Middle frontal gyrus (tissue), 1 donor: ENCODE results near the gene MRPS31.
"Not testable (repeated sequence)": the region's sequence is repeated elsewhere in the genome, so short reads cannot be mapped to it uniquely, and the experiment has no call there.

ENCODE experiments used
- DNase-seq: peaks from one replicate; pipeline ENCODE4 v3.0.0-alpha.2; 2015; ENCODE audit warnings: low spot score; ENCODE audit errors: extremely low spot score

Gene MRPS31

DNA sequence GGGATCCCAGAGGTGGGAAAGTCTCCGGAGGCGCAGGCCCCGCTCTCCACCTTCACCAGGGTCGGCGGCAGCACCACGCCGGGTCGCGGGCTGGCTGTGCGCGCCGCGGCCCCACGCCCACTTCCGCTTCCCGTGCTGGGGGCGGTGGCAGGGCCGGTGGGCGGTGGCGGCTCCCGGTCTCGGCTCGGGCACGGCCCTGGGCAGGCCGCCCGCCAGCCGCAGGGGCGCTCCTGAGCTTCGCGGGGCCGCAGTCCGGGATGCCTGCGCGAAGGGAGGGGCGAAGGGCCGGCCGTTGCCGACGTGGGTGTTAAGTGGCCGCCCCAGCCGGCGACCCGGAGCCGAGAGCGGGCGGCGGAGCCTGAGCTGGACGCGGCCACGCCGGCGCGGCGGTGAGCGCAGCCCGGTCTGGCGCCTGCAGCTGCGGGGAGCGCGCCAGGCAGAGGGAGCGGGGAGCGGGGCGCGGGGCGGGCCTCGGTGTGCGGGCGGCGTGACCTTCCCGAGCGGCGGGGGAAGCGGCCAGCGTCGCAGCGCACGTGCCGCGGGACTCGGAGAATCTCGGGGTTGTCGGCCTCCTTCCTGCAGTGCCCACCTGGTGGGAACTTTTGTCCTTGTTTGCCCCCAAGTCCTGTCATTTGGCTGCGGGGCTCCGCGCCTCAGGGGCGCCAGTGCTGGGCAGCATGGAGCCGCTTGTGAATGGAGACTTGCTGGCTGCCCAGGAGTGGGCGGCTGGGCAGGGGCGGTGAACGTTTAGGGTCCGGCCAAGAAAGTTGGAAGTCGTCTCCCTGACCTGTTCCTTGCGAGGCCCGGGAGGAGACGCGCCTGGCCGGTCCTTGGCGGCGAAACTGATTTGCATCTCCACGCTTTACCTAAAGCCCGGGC is 18.5 kb upstream of the MRPS31 start, which contains the start of gene SLC25A15:
TSS of gene SLC25A15 (plus strand) at position 337 of the 879 bp plus-strand sequence. CDS start 3,616 bp downstream, outside the sequence.
- DNase-seq: peak; percentile 3

DNA sequence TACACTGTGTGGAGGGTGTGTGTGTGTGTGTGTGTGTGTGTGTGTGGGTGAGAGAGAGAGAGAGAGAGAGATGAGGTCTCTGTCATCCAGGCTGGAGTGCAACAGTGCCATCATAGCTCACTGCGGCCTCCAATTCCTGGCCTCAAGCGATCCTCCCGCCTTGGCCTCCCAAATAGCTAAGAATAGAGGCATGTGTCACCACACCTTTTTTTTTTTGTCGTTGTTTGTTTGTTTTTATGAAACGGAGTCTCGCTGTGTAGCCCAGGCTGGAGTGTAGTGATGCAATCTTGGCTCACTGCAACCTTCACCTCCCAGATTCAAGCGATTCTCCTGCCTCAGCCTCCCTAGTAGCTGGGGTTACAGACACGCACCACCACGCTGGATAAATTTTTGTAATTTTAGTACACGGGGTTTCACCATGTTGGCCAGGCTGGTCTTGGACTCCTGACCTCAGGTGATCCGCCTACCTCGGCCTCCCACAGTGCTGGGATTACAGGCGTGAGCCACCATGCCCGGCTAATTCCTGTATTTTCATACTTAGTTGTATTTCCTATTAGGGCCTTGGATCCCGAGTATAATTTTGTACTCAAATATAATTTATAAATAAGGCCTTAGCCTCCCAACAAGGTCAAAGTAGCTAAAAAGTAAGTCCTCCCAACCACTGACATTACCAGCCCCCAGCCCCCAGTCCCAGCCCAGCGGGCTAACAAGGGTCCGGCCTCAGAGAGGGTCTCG is 17.7 kb upstream of the MRPS31 start:
- DNase-seq: not testable (repeated sequence)

DNA sequence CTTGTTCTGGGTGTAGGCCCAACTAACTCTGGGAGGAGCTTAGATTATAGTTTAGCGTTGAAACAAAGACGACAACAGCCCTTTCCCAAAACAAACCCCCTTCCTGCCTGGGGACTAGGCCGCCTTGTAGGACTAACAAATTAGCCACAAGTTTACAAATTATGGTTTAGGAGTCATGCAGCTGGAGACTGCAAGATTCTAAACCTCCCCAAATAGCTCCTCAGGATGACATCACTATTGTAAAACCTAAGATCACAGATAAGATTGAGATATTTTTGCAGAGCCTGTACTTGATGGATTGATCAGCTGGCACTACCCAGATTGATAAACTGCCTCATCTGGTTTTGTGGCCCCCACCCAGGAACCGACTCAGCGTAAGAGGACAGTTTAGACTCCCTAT is 16.1 kb upstream of the MRPS31 start:
- no peak for DNase-seq

DNA sequence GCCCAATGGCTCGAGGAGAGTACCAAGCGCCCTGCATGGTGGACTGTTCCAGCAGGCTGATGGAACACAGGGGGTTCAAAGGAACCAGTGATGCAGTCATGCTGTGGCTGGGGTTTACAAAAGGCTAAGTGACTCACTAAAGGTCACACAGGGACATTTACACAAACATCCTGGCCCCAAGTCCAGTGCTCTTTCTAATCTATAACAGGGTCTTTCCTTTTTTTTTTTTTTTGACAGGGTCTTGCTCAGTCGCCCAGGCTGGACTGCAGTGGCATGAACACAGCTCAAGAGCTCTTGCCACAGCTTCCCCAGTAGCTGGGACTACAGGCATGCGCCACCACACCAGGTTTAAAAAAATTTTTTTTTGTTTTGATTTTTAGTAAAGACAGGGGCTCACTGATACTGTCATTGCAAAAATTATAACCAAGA is 15.6 kb upstream of the MRPS31 start:
- DNase-seq: no peak

DNA sequence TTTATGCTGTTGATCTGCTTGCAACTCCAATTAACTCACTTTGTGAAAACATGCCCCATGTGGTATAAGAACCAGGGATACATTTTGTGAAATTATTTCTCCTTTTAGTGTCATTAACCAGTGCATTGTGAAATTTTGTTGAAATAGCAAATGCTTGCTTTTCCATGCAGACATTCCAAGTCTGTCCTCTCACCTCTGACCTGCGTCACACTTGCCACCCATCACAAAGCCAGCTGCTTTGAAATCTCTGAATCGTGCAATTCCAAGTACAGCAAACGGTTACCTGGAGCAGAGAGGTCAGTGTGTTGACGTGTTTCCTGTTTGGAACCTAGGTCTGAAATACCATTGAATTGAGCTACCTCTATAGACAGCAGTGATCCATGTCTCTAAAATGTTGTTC is 13.6 kb upstream of the MRPS31 start:
- no peak for DNase-seq

DNA sequence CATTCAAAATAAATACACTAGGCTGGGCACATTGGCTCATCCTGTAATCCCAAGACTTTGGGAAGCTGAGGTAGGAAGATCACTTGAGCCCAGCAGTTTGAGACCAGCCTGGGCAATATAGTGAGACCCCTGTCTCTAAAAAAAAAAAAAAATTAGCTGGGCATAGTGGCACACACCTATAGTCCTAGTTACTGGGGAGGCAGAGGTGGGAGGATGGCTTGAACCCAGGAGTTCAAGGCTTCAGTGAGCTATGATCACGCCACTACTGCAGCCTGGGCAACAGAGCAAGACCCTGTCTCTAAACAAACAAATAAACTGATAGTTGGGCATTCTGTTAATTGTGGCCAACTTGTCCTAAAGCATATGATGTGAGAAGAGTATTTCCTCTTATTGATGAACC is 12.0 kb upstream of the MRPS31 start:
- DNase-seq: not testable (repeated sequence)

DNA sequence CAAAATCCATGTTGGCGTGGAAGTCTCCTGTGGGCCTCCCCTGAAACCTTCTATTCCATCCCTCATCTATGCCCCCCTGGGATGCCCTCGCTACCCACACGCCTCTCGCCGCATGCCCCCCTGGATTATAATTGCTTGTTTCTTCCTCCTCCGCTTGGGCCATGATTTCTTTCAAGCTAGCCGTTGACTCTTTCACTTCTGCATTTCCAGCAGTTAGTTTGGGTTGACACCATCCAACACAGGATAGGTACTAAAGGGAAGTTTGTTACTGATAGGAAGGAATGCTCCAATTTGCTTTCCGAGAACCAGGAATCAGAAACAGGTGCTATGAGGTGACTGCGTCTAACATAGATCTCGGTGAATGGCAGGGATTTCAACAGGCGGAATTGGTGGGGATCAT is 10.7 kb upstream of the MRPS31 start:
- DNase-seq: no peak

DNA sequence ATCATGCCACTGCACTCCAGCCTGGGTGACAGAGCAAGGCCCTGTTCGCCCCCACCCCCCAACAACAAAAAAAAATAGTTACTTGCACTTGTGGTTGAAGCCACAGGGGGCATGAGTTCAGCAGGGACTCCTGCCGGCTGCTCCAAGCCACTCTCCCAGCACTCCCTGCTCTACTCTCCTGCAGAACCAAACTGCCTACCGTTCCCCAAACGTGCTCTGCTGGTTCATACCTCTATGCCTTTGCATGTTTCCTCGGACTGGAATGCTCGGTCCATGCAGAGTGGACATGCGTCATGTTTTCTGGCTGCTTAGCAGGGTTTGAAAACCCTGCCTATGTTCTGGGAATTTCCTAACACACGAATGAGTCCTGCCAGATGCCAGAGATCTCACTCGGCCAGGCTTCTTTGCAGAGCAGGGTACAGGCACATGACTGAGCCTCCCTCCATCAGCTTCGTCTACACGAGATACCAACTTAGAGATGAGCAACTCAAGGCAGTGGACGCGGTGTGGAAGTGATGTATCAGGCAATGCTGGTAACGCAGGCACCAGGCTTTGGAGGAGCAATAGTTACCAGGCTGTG is 9.9 kb upstream of the MRPS31 start:
- no peak for DNase-seq

DNA sequence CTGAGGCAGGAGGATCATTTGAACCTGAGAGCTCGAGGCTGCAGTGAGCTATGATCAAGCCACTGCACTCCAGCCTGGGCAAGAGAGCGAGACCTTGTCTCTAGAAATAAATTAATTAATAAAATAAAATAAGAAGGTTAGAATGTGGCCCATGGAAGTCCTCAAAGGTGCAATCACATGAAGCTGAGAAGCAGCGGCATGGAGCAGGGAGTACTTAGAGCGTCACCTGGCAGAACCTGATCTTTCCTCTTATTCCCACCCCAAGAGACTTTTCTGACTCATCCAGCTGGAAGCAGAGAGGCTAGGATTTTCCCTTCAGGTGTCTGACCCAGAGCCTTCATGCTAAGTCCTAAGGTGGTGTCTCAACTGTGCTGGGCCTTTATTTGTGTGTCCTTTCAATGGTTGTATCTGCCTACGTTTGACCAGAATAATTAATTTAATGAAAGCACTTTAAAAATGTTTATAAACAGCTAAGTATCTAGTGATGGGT is 8.9 kb upstream of the MRPS31 start:
- DNase-seq: no peak

DNA sequence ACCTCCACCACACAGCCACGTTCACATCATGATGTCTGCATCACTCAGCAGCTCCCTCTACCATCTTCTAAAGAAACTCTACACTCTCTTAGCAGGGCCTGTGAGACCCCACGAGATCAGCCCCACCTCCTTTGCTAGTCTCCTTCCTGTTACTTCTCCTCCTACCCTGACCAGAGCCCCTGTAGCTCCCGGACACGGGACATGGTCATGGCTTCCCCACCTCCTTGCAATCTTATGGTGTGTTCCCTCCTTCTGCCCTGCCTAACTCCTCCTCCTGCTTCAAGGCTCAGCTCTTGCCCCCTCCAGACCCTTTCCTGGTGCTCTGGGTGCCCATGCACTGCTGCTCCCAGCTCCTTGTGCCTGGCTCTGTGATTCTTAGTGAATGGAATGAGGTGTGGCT is 8.1 kb upstream of the MRPS31 start:
- no peak for DNase-seq

DNA sequence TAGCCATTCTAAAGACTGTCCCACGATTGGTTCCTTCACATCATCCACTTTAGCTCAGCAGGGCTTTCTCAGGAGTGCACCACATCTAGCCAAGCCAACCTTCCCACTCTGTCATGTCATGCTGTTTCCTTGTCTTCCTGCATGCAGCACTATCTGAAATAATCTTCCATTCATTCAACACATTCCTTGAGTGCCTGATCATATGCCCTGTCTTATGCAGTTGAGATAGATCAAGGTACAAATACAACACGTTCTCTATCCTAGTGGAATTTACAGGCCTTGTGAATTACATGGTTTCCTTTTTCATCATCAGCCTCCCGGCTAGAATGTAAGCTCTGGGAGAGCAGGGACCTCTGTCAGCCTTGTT is 6.8 kb upstream of the MRPS31 start:
- DNase-seq: no peak

DNA sequence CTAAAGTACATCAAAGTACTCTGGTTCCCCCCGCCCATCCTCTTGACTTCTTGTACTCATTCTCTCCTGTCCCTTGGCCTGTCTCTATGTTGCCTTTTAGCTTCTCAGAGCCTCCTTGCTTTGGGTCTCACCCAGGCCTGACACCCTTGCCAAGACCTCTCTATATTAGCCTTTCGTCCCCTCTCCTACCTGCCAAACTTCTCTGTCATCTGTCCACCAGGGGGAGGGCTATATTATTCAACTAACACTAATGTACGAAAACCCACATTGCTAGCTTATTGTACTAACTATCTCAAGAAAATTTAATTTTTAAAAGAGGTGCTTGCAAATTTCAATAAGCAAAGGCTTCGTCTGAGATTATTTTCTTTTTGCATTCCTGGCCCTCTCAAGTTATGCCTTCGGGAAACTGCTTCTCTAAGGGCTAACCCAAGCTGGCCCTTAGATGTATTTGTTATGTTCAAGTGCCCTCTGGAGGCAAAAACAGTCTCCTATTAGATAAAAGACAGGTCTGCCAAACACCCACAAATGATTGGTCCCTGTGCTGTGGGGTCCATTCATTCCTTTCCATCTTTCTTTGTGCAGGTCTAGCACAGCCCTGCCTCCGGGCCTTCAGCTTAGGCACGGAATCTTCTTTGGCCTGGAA is 6.3 kb upstream of the MRPS31 start:
- DNase-seq: no peak

DNA sequence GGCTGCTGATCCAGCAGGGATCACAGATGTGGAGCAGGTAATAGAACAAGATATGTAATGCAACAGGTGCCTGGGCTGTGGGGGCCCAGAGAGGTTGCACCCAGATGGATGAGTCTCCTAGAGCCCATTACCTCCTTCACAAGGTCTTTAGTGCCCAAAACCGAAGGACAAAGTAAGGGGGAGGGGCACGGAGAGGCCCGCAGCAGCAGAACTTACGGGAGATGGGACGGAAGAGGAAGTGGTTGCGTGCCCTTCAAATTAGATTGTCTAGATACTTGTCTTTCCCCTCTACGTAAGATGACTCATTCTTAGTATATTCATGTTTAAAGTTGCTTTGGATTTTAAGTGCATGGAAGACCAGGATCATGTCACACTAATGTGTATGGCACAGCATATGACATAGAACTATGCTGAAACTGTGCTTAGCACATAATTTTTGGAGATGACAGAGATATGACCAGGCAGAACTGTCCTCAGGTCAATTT is 5.7 kb upstream of the MRPS31 start:
- DNase-seq: no peak

DNA sequence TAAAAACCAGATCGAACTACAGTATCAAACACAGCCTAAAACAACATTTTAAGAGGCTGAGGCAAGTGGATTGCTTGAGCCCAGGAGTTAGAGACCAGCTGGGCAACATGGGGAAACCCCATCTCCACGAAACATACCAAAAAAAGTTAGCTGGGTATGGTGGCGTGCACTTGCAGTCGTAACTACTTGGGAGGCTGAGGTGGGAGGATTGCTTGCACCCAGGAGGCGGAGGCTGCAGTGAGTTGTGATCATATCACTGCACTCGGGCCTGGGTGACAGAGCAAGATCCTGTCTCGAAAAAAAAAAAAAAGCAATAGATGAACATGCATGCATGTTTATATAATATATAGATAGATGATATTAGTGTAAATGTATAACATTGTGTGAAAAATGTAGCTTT is 5.2 kb upstream of the MRPS31 start:
- DNase-seq: no peak

DNA sequence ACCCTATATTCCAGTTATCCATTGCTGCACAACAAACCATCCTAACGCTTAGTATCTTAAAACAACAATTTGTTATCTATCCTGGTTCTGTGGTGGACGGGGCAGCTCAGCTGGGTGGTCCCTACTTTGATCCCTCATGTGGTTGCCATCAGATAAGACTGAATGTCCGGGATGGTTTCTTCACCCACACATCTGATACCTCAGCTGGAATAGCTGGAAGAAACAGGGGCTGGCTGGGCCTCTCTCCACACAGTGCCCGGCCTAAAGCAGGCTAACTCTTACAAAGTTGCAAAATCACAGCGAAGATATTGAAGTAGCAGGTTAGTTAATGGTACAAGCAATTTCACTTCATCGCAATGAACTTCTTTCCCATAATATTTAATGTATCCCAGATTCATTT is 3.7 kb upstream of the MRPS31 start:
- DNase-seq: no peak

DNA sequence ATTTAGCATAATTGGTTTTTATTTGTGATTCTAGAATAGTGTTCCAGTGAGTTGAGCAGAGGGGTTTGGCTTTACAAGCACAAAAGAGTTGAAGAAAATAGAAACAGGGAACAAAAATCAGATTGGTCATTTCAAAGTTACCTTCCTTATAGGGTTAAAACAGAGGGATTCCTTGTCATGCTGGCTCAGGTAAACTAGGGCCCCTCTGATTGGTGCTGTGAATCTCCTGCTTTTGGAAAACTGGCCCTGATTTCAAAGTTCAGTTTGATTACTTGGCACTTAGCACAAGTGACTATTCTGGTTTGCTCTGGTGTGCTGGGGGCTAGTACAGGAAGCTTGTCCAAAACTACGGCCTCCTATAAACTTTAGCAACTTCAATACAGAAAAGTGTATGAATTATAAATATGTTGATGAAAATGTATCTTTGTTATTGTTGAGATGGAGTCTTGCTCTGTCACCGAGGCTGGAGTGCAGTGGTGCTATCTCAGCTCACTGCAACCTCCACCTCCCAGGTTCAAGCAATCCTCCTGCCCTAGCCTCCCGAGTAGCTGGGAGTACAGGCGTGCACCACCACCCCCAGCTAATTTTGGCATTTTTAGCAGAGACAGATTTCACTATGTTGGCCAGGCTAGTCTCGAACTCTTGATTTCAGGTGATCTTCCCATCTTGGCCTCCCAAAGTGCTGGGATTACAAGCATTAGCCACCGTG is 1.9 kb upstream of the MRPS31 start:
- DNase-seq: no peak

DNA sequence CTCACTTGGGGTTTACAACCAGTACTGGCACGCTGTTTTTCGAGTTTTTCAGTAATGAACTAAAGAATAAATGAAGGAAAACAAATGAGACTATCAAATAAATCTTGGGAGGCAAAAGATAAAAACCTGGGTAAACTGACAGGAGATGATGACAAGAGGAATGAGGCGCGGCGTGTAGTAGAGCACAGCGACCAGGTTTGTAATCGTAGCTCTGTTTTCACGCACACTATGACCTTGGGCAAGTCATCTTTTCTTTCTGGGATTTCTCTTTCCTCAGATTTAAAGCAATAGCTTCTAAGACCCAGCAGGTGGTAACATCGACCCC is 419 bp downstream of the MRPS31 start:
- no peak for DNase-seq

DNA sequence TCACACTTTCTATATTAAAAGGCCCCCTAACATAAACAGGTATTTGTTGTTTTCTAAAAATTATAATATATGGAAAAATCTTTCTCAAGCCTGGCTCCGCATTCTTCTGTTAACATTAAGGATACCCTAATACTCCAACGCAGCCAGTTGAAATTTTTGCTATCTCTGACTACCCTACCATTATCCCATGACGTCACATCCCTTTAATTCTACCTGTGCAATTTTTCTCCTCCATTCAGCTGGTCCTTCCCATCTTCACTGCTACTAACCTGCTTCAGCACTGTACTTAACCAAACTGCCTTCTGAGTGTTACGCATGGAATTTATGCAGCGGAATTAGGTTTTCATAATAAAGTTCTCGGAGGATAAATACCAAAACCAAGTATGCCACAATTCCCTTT is 1.0 kb downstream of the MRPS31 start:
- DNase-seq: no peak

DNA sequence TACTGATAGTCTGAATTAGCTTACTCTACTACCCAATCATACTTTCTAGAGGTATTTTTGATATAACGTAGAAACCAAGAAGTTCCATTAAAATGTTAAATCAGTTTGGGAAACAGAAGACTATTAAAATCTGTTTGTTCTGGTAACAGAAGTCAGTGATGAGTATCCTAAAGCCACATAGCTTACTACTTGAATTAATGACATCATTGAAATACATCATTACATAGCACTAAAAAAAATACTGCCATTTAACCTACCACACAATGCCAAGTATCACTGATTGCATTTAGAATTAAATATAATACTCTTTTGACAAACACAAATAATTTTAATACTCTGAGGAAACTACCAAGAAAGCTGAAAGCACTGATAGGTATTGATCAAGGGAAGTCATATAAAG is 5.4 kb downstream of the MRPS31 start:
- no peak for DNase-seq

DNA sequence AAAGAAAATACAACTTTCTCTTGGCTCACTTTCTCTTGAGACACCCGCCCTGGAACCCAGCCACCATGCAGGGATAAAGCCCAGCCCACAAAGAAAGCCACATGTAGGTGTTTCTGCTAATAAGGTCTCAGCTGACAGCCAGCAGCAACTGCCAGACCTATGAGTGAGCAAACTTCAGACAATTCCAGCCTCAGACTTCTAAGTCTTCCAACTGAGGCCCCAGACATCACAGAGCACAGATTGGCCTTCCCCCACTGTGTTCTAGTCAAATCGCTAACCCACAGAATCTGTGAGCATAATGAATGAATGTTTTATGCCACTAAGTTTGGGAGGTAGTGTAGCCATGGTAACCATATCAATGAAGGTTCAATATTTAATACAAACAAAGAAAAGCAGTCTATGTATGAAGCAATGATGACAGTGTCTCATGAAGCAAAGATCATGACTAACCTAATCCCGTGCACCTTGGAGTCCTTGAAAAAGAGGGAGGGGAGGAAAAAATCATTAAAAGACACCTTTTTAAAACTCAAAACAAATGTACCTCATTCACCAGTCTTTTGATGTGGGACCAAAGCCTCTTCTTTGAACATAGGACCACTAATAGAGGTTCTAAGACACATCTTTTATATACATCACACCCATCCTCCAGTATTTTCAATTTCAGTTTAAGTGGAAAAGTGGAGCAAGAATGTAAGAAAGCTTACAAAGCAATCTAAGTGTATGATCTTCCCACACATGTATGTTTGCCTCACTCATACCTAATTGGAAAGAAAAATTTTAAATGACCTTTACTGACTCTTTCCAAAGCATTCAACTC is 6.2 kb downstream of the MRPS31 start:
- no peak for DNase-seq
